AG04450 (cell line): ENCODE measurements around the gene STIL. TPM values are rescaled to one million over a fixed set of nuclear protein-coding genes. Genes with fewer than 3 reads are reported as not detected.

Experiments
- CTCF ChIA-PET: fragments of 300-600, 350-600 bp; formaldehyde crosslinking; extraction: SDS; loops from one replicate; lab custom pipeline; 2022; ENCODE audit warnings: antibody characterized with exemption, inconsistent platforms; lab: Charles Lee
- POLR2A ChIA-PET: fragments of 350-600 bp; formaldehyde crosslinking; extraction: SDS; loops from one replicate; lab custom pipeline; 2021; ENCODE audit warnings: antibody characterized with exemption, inconsistent platforms; lab: Yijun Ruan, JAX
- DNase-seq: peaks from one replicate; pipeline ENCODE4 v3.0.0-alpha.2; 2011; ENCODE audit warnings: low read depth, low spot score
- H3K27ac ChIP-seq: one replicate; pipeline ENCODE4 v1.5.1; 2012; ENCODE audit warnings: low read depth, low read length, control low read depth
- H3K27me3 ChIP-seq: one replicate; pipeline ENCODE4 v1.6.0; 2012; ENCODE audit warnings: low read length; ENCODE audit not compliant: control insufficient read depth, insufficient read depth
- H3K4me3 ChIP-seq: 2 replicates; pipeline ENCODE4 v1.5.1; 2011; ENCODE audit warnings: mild to moderate bottlenecking, low read depth, low read length, control low read depth
- H3K9me3 ChIP-seq: 2 replicates; pipeline ENCODE4 v1.5.1; 2012; ENCODE audit warnings: low read length; ENCODE audit not compliant: control insufficient read depth, insufficient read depth
- polyA plus RNA-seq: library from polyadenylated mRNA; depleted of rRNA; stranded (reverse); fragments of >200 nt; gene quantifications from 2 replicates; pipeline ENCODE4 v1.2.3, GENCODE V29; 2011
- TF ChIP-seq, protein P1 (sequence below): IDR thresholded peaks from 2 replicates; pipeline ENCODE4 v1.5.1; 2011; ENCODE audit warnings: low read depth, low read length, control low read depth, inconsistent platforms

STIL gene
- polyA plus RNA-seq, 1 experiment, result 6.4 TPM

DNA sequence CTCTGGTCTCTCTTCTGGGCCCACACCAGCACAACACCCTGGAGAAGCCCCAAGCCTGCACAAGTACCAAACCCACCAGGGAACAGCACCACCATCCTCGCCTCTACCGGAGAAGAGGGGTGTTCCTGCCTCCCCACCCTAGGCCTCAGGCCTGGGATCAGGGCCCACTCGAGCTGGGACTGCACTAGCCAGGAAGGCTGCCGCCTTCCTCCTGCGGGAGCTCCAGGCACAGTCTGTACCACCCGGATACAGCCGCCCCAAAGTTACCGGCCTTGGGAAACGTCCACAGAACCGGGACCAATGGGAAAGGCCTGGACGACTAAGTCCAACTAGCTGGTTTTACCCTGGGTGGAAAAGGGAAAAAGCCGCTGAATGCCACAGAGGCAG is 85.3 kb downstream of the STIL start:
- Histone ChIP-seq H3K4me3 (no peak overlapping the region), H3K27me3 (peaks cover 97% of the 10 kb centered on the region), H3K27ac (no peak overlapping the region), H3K9me3 (peaks cover 3% of the 10 kb centered on the region; the same call in 1 of the 2 replicates)
- DNase-seq, result no peak
- CTCF ChIA-PET, result interaction anchor here (0.9 to 1.7 kb wide), 3 partner anchors 35 to 481 kb away, joined by 3 to 4 read pairs (median 3); no protein-coding TSS in a partner anchor
- POLR2A ChIA-PET, result no interaction called here
- TF ChIP-seq, protein P1, sequence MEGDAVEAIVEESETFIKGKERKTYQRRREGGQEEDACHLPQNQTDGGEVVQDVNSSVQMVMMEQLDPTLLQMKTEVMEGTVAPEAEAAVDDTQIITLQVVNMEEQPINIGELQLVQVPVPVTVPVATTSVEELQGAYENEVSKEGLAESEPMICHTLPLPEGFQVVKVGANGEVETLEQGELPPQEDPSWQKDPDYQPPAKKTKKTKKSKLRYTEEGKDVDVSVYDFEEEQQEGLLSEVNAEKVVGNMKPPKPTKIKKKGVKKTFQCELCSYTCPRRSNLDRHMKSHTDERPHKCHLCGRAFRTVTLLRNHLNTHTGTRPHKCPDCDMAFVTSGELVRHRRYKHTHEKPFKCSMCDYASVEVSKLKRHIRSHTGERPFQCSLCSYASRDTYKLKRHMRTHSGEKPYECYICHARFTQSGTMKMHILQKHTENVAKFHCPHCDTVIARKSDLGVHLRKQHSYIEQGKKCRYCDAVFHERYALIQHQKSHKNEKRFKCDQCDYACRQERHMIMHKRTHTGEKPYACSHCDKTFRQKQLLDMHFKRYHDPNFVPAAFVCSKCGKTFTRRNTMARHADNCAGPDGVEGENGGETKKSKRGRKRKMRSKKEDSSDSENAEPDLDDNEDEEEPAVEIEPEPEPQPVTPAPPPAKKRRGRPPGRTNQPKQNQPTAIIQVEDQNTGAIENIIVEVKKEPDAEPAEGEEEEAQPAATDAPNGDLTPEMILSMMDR, result no peak

DNA sequence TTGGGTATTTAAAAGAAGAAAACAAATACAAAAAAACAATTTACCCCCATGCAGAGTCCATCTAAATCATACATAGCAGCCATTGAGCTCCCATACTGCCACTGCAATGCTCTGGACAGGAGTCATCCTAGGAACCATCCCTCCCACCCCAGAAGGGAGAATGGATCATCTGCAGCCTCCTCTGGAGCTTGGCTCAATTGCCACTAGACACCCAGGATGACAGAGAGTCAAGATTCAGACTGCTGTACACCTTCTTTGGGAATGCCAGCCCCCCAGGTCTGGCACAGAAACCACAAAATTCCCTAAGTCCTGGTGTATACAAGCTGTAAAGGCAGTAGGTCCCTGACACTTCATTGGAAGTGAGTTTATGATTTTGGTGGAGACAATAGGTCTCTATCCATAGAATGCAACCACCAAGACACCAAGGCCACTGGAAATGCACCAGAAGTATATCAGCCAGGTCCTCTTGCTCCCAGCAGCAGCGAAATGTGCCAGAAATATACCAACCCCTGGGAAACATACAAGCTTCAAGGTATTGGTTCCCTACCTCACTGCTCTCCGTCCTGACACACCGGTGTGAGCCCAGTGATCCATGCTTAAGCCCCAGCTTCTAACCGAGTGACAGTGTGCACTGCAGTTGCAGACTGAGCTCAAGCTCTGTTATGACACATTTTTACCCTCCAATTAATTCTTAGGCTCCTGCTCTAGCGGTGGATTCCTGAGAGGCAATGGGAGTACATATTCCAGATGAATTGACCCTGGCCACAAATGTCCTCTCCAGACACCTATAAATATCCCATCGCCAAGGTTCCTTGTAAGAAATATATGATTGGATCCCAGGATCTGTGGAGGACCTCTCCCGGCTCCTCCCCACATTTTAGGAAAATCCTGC is 86.4 kb downstream of the STIL start:
- ChIA-PET POLR2A (no interaction called here), CTCF (interaction anchor here (0.8 to 2.3 kb wide), 5 partner anchors 35 to 210 kb away, joined by 3 to 13 read pairs (median 4); partner anchors contain the start of gene FOXD2)
- Histone ChIP-seq H3K27ac (no peak overlapping the region), H3K4me3 (no peak overlapping the region), H3K9me3 (peaks cover 3% of the 10 kb centered on the region; the same call in 1 of the 2 replicates), H3K27me3 (peaks cover 98% of the 10 kb centered on the region)
- TF ChIP-seq, protein P1, result no peak
- DNase-seq, result no peak

DNA sequence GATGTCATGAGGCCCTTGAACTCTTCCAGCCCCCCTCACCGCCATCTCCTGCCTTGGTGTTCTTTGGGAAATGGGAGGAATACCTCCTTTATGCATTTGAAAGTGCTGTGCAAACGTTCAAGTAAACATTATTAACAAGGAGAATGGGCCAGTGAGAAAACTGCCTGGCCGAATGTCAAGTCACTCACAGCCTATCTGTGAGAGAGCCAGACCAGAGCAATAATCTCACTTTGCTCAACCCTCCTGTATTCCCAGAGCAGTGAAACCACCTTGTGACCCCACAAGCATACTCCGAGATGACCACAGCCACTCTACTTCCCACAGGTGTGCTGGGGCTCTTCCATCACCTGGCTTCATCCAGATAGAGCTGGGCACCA is 87.1 kb downstream of the STIL start:
- peaks cover 96% of the 10 kb centered on the region for H3K27me3 ChIP-seq
- TF ChIP-seq, protein P1, result no peak
- DNase-seq, result no peak
- no peaks in the 10 kb centered on the region; the same call in 1 of the 2 replicates for H3K9me3 ChIP-seq
- CTCF ChIA-PET, result interaction anchor here (1.2 to 2.3 kb wide), 4 partner anchors 34 to 211 kb away, joined by 3 to 13 read pairs (median 4); partner anchors contain the start of gene FOXD2
- H3K4me3 ChIP-seq, result no peak overlapping the region
- POLR2A ChIA-PET, result no interaction called here
- no peak overlapping the region for H3K27ac ChIP-seq

DNA sequence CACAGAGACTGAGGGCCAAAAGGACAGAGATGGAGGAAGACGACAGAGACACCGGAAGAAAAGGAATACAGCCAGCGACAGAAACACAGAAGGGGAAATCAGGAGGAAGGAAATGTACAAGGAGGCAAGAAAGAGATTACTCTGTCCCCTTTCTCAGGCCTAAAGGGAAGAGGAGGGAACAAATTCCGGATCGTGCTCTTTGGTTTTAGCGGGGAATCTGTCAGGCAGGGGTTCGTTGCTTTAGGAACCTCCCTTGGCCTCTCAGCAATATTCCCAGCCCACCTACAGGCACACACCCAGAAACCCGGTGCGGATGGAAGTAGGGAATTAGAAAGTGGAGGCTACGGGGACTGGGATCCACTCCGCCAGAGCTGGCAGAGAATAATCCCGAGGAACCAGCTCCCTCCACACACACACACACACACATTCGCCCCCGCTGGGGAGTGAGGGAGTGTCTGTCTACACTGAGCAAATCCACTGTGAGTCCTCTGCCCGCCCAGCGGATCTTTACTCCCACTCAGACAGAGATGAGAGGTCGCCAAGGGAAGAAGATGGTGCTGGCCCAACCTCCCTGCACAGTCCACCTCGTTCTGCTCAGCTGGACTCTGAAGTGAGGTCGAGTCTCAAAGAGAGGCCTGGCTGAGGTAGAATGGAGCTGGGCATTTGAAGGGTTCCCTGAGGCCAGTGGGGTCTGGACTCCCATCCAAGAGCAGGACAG is 87.7 kb downstream of the STIL start:
- no peak overlapping the region for H3K4me3 ChIP-seq
- CTCF ChIA-PET, result interaction anchor here (1.3 to 2.3 kb wide), 2 partner anchors 34 to 36 kb away, joined by 4 to 13 read pairs; no protein-coding TSS in a partner anchor
- TF ChIP-seq, protein P1, result no peak
- no peak overlapping the region for H3K27ac ChIP-seq
- no peak for DNase-seq
- H3K27me3 ChIP-seq, result peaks cover 96% of the 10 kb centered on the region
- no peaks in the 10 kb centered on the region; the same call in 1 of the 2 replicates for H3K9me3 ChIP-seq
- POLR2A ChIA-PET, result no interaction called here
